ENCODE results near the gene CENPL. TPM values are rescaled to one million over a fixed set of nuclear protein-coding genes. Genes with fewer than 3 reads are reported as not detected.
"Not testable (repeated sequence)": the region's sequence is repeated elsewhere in the genome, so short reads cannot be mapped to it uniquely, and the experiment has no call there.

Gene CENPL
- total RNA-seq, 1 donor from 2014 or later, result 8.4 TPM

- DNase-seq (ENCODE audit: low spot score), result no peak
Measured at GRCh38 chr1:173857363-173857917, 32.8 kb upstream of the CENPL start.

DNA sequence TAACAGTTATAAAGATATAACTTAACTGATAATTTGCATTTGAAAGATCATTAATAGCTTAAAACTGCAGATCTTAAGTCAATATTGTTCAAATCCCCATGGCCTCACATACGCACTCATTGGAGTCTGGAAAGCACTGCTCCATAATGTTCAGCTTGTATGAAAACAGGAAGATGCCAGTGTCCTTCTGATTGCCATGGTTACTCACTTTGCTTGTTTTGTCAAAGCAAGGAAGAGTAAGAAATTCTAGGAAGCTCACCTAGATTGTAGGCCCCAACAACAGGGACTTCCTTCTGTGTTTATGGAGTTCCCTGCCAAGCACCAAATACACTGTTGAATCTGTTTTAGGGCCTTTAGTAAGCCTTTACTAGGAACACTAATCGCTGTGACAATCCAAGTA is 32.2 kb upstream of the CENPL start:
- no peak for DNase-seq (ENCODE audit: low spot score)

GRCh38 chr1:173856014-173856413 is 31.3 kb upstream of the CENPL start:
- DNase-seq (ENCODE audit: low spot score), result no peak

DNA sequence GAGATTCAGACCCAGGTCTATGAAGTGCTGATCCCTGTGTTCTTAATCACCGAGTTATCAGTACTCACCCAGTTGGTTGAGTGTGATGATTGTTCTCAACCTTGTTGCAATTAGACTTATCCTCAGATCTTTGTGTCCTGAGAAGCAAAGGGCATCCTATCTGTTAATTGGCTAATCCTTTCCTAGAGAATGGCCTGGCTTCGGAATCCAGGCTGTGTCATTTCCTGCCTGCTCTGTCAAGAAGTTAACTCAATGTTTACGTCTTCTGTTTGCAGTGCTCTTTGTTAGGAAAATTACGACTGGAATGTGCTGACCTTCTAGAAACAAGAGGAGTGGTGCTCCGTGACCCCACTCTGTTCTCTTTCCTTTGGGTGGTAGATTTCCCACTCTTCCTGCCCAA is 28.4 kb upstream of the CENPL start:
- no peak for DNase-seq (ENCODE audit: low spot score)

DNA sequence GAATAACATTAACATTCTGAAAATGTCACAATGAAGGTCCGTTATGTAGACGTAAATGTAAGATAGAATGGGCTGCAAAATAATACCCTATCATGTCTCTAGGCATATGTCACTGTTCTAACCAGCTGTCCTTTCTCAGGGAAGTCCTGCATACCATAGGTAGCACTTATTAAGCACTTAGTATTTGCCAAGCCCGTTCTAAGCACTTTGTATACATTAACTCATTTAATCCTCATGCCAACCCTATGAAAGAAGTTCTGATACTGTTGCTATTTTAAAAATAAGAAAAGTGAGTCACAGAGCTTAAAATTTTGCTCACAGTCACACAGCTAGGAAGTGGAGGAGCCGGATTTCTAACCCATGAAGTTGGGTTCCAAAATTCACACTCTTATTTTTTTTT is 27.4 kb upstream of the CENPL start:
- no peak for DNase-seq (ENCODE audit: low spot score)

- DNase-seq (ENCODE audit: low spot score), result no peak
Measured at GRCh38 chr1:173832748-173833147, 8.1 kb upstream of the CENPL start.

DNA sequence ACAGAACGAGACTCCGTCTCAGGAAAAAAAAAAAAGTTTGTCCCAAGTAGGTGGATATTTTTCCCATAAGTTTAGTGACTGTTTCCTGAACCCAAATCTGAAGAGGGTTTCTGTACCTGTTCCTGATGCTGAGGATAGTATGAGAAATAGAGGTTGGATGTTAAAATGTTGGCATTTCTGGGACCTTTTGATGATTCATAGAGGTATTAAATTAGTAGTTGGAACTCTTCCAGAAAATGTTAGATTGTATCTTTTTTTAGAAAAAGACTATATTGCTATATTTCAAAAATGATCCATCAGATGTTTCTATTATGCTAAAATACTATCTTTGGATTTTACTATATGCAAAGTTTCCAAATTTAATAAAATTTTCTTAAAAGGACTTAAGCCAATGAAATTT is 2.9 kb upstream of the CENPL start:
- no peak for DNase-seq (ENCODE audit: low spot score)

DNA sequence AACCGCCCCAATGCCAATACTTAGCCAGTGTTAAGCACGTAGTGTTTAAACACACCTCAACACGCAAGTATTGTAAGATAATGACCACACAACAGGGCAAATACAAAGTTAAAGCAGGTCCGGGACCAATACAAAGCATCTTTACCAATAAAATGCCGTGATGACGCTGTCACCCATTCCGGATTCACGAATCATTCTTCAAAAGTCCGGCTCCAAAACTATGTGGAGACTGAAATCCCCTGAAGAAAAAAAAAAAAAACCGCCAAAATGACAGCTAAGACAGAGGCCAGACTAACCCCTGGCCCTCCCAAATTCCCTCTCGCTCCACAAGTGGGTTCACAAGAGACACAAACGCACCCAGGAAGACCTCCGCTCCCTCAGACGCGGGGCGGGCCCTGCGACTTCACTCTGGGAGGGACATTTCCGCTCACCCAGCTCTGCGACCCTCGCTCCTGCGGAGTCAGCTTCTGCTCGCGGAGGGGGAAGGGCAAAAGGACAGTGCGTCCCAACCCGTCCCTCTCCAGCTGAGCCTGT is 835 bp downstream of the CENPL start:
- DNase-seq (ENCODE audit: low spot score), result no peak

- DNase-seq (ENCODE audit: low spot score), result no peak
Measured at GRCh38 chr1:173821680-173822079, 3.0 kb downstream of the CENPL start.

- DNase-seq (ENCODE audit: low spot score), result no peak
Measured at GRCh38 chr1:173818459-173818858, 6.2 kb downstream of the CENPL start.

- not testable (repeated sequence) for DNase-seq (ENCODE audit: low spot score)
Measured at GRCh38 chr1:173813654-173814053, 11.0 kb downstream of the CENPL start.

- no peak for DNase-seq (ENCODE audit: low spot score)
Measured at GRCh38 chr1:173802961-173803360, 21.7 kb downstream of the CENPL start.

GRCh38 chr1:173799995-173800394 is 24.7 kb downstream of the CENPL start:
- DNase-seq (ENCODE audit: low spot score), result not testable (repeated sequence)

DNA sequence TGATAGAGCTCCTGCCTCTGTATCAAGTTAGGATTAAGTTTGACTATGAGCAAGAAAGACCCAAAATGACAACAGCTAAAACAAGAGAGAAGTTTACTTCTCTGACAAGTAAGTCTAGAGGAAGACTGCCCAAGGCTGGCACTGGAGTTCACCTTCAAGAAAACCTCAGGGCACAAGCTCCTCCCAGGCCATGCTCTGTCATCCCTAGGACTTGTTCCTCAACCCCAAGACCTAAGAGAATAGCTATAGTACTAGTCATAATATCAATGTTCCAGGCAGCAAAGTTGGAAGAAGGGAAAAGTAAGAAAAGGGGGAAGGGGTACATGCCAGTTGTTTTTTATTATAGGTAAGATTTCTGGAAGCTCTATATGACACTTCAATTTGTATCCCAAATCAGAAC is 26.6 kb downstream of the CENPL start:
- DNase-seq (ENCODE audit: low spot score), result no peak

- DNase-seq (ENCODE audit: low spot score), result no peak
Measured at GRCh38 chr1:173789841-173790240, 34.8 kb downstream of the CENPL start.

GRCh38 chr1:173784997-173785396 is 39.7 kb downstream of the CENPL start:
- DNase-seq (ENCODE audit: low spot score), result no peak

GRCh38 chr1:173779936-173780335 is 44.7 kb downstream of the CENPL start:
- DNase-seq (ENCODE audit: low spot score), result no peak

DNA sequence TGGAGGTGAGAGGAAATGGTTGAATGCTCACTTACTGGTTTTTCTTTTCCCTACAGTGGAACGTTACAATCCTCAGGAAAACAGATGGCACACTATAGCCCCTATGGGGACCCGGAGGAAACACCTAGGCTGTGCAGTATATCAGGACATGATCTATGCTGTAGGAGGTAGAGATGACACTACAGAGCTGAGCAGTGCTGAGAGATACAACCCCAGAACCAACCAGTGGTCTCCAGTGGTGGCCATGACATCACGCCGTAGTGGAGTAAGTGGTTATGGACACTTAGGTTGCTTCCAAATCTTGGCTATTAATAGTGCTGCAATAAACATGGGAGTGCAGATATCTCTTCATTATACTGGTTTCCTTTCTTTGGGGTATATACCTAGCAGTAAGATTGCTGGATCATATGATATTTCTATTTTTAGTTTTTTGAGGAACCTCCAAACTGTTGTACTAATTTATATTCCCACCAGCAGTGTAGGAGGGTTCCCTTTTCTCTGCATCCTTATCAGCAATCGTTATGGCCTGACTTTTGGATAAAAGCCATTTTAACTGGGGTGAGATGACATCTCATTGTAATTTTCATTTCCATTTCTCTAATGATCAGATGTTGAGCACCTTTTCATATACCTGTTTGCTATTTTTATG is 49.0 kb downstream of the CENPL start:
- DNase-seq (ENCODE audit: low spot score), result no peak

- DNase-seq (ENCODE audit: low spot score), result no peak
Measured at GRCh38 chr1:173771560-173771959, 53.1 kb downstream of the CENPL start.

- not testable (repeated sequence) for DNase-seq (ENCODE audit: low spot score)
Measured at GRCh38 chr1:173770330-173770729, 54.4 kb downstream of the CENPL start.

GRCh38 chr1:173768827-173769226 is 55.9 kb downstream of the CENPL start:
- DNase-seq (ENCODE audit: low spot score), result no peak

DNA sequence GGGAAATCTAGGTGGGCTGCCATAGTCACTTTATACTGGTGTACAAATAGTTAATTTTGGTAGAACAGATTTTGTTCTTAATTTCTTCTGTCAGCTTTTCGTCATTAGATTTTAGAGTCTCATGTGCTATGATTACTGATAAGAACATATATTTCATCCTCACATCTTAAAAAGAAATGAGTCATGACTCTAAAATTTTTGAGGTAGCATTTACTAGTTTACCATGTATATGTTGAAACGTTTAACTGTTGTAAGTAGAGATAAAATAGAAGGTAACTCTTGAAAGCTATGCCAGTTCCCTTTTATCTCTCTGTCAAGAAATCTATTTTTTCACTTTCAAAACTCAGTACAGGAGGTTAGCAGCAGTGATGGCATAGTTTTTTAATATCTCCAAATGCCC is 56.5 kb downstream of the CENPL start:
- no peak for DNase-seq (ENCODE audit: low spot score)

GRCh38 chr1:173764331-173764730 is 60.4 kb downstream of the CENPL start:
- DNase-seq (ENCODE audit: low spot score), result not testable (repeated sequence)

Data from mesenteric fat pad (tissue), 1 donor.